SU-DHL-6 (cell line): ENCODE measurements around the gene CCNI.
"Not testable (repeated sequence)": the region's sequence is repeated elsewhere in the genome, so short reads cannot be mapped to it uniquely, and the experiment has no call there.

Experiments
- H2AFZ ChIP-seq: fragments of 200-600 bp; sonication (generic); 2 replicates; pipeline ENCODE4 v1.6.1; 2014; ENCODE audit warnings: low read depth, mild to moderate bottlenecking, moderate library complexity, mixed read lengths, antibody characterized with exemption, low read length; ENCODE audit not compliant: severe bottlenecking
- H3F3A ChIP-seq: fragments of 200-600 bp; shearing (Covaris generic); 2 replicates; pipeline ENCODE4 v1.6.0; 2016; ENCODE audit warnings: antibody characterized with exemption, mild to moderate bottlenecking; ENCODE audit not compliant: insufficient read depth
- H3K27ac ChIP-seq: fragments of 200-600 bp; sonication (generic); 2 replicates; pipeline ENCODE4 v1.5.1; 2016; ENCODE audit warnings: low read depth, mild to moderate bottlenecking, low read length, moderate library complexity, mixed read lengths
- H3K27me3 ChIP-seq: fragments of 200-600 bp; sonication (generic), shearing (Covaris generic); 2 replicates; pipeline ENCODE4 v1.6.0; 2014; ENCODE audit warnings: mild to moderate bottlenecking, low read length
- H3K36me3 ChIP-seq: fragments of 200-600 bp; sonication (generic); 2 replicates; pipeline ENCODE4 v1.6.1; 2014; ENCODE audit warnings: mild to moderate bottlenecking, low read length, mixed read lengths
- H3K4me2 ChIP-seq: fragments of 300-600, 200-600 bp; shearing (Covaris generic), sonication (generic); 2 replicates; pipeline ENCODE4 v1.6.0; 2014; ENCODE audit warnings: low read length, low read depth, mild to moderate bottlenecking; ENCODE audit not compliant: poor library complexity, severe bottlenecking
- H3K4me3 ChIP-seq: fragments of 200-600 bp; sonication (generic); 2 replicates; pipeline ENCODE4 v1.5.1; 2014; ENCODE audit warnings: antibody characterized with exemption, low read length, mild to moderate bottlenecking, mixed read lengths; ENCODE audit not compliant: insufficient read depth, poor library complexity, severe bottlenecking
- H3K79me2 ChIP-seq: fragments of 200-600 bp; sonication (generic); 2 replicates; pipeline ENCODE4 v1.6.1; 2014; ENCODE audit warnings: mild to moderate bottlenecking, low read length, moderate library complexity; ENCODE audit not compliant: insufficient read depth
- H3K9ac ChIP-seq: fragments of 200-600 bp; sonication (generic); 2 replicates; pipeline ENCODE4 v1.7.0; 2014; ENCODE audit warnings: mild to moderate bottlenecking, low read length
- H3K9me2 ChIP-seq: fragments of 200-600 bp; sonication (generic); replicated peaks from 2 replicates; pipeline ENCODE4 v1.6.1; 2014; ENCODE audit warnings: low read length; ENCODE audit not compliant: insufficient read depth
- H3K9me3 ChIP-seq: fragments of 200-600 bp; sonication (generic); 2 replicates; pipeline ENCODE4 v1.6.1; 2014; ENCODE audit warnings: low read length, mixed read lengths; ENCODE audit not compliant: insufficient read depth
- H4K20me1 ChIP-seq: fragments of 200-600 bp; sonication (generic); 2 replicates; pipeline ENCODE4 v1.6.1; 2014; ENCODE audit warnings: low read depth, mild to moderate bottlenecking, antibody characterized with exemption, low read length, moderate library complexity, mixed read lengths
- EZH2phosphoT487 ChIP-seq: fragments of 200-600 bp; sonication (generic), shearing (Covaris generic); conservative IDR thresholded peaks from 2 replicates; pipeline ENCODE4 v1.6.1; 2018; ENCODE audit warnings: mild to moderate bottlenecking, antibody characterized with exemption, low read length, moderate library complexity, mixed read lengths
- TF ChIP-seq, protein P1 (sequence below): fragments of 200-600 bp; sonication (generic); IDR thresholded peaks from one replicate; pipeline ENCODE4 v1.5.1; 2017; ENCODE audit warnings: antibody characterized with exemption, mild to moderate bottlenecking, low read length, moderate library complexity; ENCODE audit not compliant: insufficient read depth, poor library complexity, severe bottlenecking

Gene CCNI

DNA sequence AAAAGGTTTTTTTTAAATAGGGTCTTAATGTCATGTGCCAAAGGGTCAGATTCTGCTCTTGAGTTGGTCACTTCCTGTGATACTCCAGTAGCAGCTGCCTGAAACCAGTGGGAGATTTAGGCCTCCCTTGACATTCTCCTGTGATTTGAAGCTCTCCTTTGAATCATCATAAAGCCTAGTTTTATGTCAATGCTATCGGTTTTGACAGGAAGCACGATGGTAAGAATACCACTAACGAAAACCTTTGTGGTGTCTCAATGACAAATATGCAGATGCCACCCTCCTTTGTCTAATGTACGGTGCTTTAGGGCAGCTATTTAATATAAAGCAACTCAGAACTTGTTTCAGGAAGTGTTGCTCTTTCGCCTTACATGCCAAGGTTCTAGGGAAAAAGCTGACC lies 44.2 kb downstream of the CCNI start:
- Histone ChIP-seq H3F3A (no peaks in the 10 kb centered on the region), H3K9me2 (no peaks in the 10 kb centered on the region), H3K9me3 (no peaks in the 10 kb centered on the region), H3K79me2 (no peaks in the 10 kb centered on the region), H3K36me3 (no peaks in the 10 kb centered on the region), H3K4me3 (no peak overlapping the region), H3K4me2 (no peak overlapping the region), H3K27me3 (no peaks in the 10 kb centered on the region), H3K9ac (no peak overlapping the region), H2AFZ (no peak overlapping the region), H4K20me1 (no peaks in the 10 kb centered on the region), H3K27ac (no peak overlapping the region)
- TF ChIP-seq, protein P1, sequence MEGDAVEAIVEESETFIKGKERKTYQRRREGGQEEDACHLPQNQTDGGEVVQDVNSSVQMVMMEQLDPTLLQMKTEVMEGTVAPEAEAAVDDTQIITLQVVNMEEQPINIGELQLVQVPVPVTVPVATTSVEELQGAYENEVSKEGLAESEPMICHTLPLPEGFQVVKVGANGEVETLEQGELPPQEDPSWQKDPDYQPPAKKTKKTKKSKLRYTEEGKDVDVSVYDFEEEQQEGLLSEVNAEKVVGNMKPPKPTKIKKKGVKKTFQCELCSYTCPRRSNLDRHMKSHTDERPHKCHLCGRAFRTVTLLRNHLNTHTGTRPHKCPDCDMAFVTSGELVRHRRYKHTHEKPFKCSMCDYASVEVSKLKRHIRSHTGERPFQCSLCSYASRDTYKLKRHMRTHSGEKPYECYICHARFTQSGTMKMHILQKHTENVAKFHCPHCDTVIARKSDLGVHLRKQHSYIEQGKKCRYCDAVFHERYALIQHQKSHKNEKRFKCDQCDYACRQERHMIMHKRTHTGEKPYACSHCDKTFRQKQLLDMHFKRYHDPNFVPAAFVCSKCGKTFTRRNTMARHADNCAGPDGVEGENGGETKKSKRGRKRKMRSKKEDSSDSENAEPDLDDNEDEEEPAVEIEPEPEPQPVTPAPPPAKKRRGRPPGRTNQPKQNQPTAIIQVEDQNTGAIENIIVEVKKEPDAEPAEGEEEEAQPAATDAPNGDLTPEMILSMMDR = no peak
- no peak for TF ChIP-seq EZH2phosphoT487

DNA sequence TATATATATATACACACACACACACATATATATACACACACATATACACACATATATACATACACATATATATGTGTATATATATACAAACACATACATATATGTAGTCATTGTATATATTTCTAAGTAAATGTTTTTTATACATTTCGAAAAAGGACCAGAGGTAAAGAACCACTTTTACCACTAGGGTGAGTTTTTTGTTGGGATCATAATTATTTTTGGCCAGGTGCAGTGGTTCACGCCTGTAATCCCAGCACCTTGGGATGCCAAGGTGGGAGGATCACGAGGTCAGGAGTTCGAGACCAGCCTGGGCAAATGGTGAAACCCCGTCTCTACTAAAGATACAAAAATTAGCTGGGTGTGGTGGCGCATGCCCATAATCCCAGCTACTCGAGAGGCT lies 46.0 kb downstream of the CCNI start:
- H3K4me2 ChIP-seq, H4K20me1 ChIP-seq, H3K4me3 ChIP-seq, H3K9me2 ChIP-seq, H3K27ac ChIP-seq, H2AFZ ChIP-seq, H3K79me2 ChIP-seq, H3K9ac ChIP-seq, H3K9me3 ChIP-seq, H3F3A ChIP-seq, H3K27me3 ChIP-seq, H3K36me3 ChIP-seq: not testable (repeated sequence)

DNA sequence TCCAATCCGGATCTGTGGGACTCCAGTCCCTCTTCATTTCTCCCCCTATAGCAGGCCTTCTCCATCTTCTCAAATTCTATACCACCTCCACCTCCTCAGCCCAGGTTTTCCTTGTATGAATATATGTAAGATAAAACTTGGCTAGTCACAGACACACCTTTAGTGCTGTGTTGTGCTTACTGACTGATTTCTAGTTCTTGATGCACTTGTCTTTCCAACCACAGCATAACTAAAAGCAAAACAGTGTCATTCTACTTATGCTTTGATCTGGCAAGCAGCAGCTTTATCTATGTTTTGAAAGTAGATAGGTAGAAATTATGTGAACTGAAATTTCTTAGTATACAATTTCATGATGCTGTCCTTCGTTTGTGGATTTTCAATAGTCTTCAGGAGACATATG lies 47.5 kb downstream of the CCNI start:
- Histone ChIP-seq H3K79me2 (no peaks in the 10 kb centered on the region), H3K9ac (no peak overlapping the region), H3F3A (no peaks in the 10 kb centered on the region), H3K27me3 (no peaks in the 10 kb centered on the region), H3K27ac (no peak overlapping the region), H3K9me3 (no peaks in the 10 kb centered on the region), H2AFZ (no peak overlapping the region), H3K36me3 (no peaks in the 10 kb centered on the region), H3K9me2 (no peaks in the 10 kb centered on the region), H3K4me2 (no peak overlapping the region), H3K4me3 (no peak overlapping the region), H4K20me1 (no peaks in the 10 kb centered on the region)
- no peak for TF ChIP-seq EZH2phosphoT487
- TF ChIP-seq, protein P1 = no peak

DNA sequence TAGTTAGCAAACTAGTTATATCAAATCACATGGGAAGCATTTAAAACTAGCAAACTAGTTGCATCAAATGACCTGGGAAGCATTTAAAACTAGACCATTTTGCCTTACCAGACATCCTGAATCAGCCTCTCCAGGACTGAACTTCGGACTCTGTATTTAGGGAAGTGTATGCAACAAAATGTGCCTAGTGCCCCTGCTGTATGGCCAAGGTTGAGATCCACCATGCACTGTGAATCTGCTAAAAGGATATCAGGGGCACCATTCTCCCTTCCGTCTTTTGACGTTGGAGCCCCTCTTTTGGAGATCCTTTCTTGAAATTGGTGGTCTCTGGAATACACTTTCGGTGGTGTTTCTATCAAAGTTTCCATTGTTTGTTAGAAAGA lies 49.5 kb downstream of the CCNI start:
- Histone ChIP-seq H3K27ac (no peak overlapping the region), H3K4me2 (no peak overlapping the region), H3K36me3 (no peaks in the 10 kb centered on the region)

More for the DNA sequence above, 49.5 kb downstream of the CCNI start:
- no peaks in the 10 kb centered on the region for H3K9me2 ChIP-seq
- no peak overlapping the region for H3K9ac ChIP-seq
- no peaks in the 10 kb centered on the region for H3K79me2 ChIP-seq
- no peaks in the 10 kb centered on the region for H3K9me3 ChIP-seq
- H4K20me1 ChIP-seq = no peaks in the 10 kb centered on the region
- H3K4me3 ChIP-seq = no peak overlapping the region
- H3K27me3 ChIP-seq = no peaks in the 10 kb centered on the region
- H2AFZ ChIP-seq = no peak overlapping the region
- no peaks in the 10 kb centered on the region for H3F3A ChIP-seq
- TF ChIP-seq, protein P1 = no peak
- no peak for TF ChIP-seq EZH2phosphoT487
